Brain microvascular endothelial cell (primary cell): ENCODE data around the gene DDC.

Experiments used
- DNase-seq: peaks from one replicate; pipeline ENCODE4 v3.0.0-alpha.2; 2020
- H3K27ac ChIP-seq: fragments of 250-450 bp; sonication (Bioruptor Pico); 2 replicates; pipeline ENCODE4 v1.5.1; 2020; ENCODE audit warnings: mild to moderate bottlenecking, moderate library complexity
- H3K27me3 ChIP-seq: fragments of 250-450 bp; sonication (Bioruptor Pico); replicated peaks from 2 replicates; pipeline ENCODE4 v1.5.1; 2020; ENCODE audit warnings: mild to moderate bottlenecking
- H3K36me3 ChIP-seq: fragments of 250-450 bp; sonication (Bioruptor Pico); replicated peaks from 2 replicates; pipeline ENCODE4 v1.5.1; 2020; ENCODE audit warnings: mild to moderate bottlenecking
- H3K4me3 ChIP-seq: 2 replicates; pipeline ENCODE4 v1.5.1; 2011; ENCODE audit warnings: low read depth, mild to moderate bottlenecking, control low read depth, low read length, moderate library complexity
- in situ Hi-C: cut with HindIII; loops from 2 replicates; pipeline ENCODE4 v1.10.0; 2017; ENCODE audit warnings: low sequenced_read_pairs, low pct_ligation_motif_present
- TF ChIP-seq, protein P1 (sequence below): IDR thresholded peaks from 2 replicates; pipeline ENCODE4 v1.5.1; 2011; ENCODE audit warnings: low read depth, mild to moderate bottlenecking, moderate library complexity, low read length, control low read depth, inconsistent platforms; ENCODE audit errors: missing control alignments

The DDC gene

DNA sequence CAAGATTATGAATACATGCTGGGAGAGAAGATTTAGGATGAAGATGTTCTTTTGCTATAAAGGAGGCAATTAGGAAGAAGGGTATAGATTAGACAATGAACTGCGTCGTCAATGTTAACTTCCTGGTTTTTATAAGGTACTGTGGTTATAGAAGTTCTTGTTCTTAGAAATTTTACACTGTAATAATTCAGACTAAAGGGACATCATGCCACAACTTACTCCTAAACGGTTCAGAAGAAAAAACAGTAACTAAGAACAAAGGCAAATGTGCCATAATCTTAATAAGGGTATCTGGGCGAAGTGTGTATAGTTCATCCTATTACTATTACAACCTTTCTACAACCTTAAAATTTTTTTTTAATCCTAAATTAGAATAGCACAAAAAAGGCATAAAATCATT is 31.3 kb upstream of the DDC start:
- peaks cover 35% of the 10 kb centered on the region for H3K36me3 ChIP-seq
- TF ChIP-seq, protein P1, sequence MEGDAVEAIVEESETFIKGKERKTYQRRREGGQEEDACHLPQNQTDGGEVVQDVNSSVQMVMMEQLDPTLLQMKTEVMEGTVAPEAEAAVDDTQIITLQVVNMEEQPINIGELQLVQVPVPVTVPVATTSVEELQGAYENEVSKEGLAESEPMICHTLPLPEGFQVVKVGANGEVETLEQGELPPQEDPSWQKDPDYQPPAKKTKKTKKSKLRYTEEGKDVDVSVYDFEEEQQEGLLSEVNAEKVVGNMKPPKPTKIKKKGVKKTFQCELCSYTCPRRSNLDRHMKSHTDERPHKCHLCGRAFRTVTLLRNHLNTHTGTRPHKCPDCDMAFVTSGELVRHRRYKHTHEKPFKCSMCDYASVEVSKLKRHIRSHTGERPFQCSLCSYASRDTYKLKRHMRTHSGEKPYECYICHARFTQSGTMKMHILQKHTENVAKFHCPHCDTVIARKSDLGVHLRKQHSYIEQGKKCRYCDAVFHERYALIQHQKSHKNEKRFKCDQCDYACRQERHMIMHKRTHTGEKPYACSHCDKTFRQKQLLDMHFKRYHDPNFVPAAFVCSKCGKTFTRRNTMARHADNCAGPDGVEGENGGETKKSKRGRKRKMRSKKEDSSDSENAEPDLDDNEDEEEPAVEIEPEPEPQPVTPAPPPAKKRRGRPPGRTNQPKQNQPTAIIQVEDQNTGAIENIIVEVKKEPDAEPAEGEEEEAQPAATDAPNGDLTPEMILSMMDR, result no peak

DNA sequence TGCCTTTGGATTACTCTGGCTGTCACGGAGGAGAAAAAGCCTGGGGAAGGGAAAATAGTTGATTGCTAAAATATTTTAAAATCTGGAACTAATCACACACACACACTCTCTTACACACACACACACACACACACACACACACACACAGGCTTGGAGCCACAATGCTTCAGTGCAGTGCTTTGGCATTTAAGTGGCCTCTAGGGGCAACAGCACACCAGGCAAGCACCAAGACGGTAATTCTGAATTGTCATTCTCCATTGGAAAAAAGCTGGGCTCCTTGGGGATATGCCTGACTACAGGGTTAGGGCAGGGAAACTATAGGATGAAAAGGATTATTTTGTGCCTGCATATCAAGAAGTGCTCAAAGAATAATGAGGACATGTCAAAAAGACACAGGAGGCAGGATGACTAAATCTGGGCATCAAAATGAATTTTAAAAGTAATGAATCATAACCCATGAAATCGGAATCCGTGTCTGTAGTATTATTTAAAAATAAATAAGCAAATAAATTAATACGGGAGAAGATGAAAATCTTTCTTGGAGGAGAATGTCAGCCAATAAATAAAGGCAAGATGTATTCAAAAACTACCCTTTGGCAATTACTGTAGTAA is 30.4 kb upstream of the DDC start:
- no peak overlapping the region for H3K4me3 ChIP-seq
- TF ChIP-seq, protein P1, result peak; percentile 75
- H3K27me3 ChIP-seq, result no peaks in the 10 kb centered on the region
- peak; percentile 54 for DNase-seq
- no peak overlapping the region for H3K27ac ChIP-seq
- H3K36me3 ChIP-seq, result peaks cover 33% of the 10 kb centered on the region
- in situ Hi-C loops, result no loop called here

More for the DNA sequence above, 31.3 kb upstream of the DDC start:
- in situ Hi-C loops, result no loop called here
- H3K27ac ChIP-seq, result no peak overlapping the region
- DNase-seq, result no peak
- no peak overlapping the region for H3K4me3 ChIP-seq
- no peaks in the 10 kb centered on the region for H3K27me3 ChIP-seq

DNA sequence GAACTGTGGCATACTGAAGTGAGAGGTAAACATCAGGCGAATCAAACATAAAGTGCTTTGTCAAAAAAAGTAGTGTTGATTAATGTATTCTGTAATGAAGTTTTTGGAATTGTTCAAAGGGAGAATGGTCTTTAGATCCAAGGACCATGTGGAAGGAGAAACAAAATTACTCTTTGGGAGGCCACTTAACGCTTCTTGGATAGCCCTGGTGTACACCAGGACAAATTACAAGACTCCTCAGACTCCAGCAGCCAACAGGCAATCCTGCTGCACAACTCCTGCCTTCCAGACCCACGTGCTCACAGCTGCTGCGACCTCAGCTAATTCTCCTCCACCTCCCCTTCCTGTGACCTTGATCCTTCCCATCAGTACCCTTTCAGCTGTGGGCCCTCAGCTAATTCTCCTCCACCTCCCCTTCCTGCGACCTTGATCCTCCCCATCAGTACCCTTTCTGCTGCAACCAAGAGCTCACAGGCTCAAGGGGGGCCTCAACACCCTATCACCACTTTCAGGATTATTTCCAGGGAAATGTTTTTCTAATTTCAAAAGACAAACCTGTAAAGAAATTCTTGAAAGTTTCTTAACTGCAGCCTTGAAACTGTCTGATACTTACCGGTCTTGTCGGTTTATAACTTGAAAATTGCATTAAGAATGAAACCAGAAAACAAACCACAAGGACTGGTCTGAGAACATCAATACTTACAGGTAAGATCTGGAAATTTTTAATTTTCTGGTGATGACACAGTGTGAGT is 29.7 kb upstream of the DDC start:
- TF ChIP-seq, protein P1, result no peak
- in situ Hi-C loops, result no loop called here
- H3K36me3 ChIP-seq, result peaks cover 33% of the 10 kb centered on the region
- DNase-seq, result no peak
- no peak overlapping the region for H3K4me3 ChIP-seq
- no peaks in the 10 kb centered on the region for H3K27me3 ChIP-seq
- no peak overlapping the region for H3K27ac ChIP-seq

DNA sequence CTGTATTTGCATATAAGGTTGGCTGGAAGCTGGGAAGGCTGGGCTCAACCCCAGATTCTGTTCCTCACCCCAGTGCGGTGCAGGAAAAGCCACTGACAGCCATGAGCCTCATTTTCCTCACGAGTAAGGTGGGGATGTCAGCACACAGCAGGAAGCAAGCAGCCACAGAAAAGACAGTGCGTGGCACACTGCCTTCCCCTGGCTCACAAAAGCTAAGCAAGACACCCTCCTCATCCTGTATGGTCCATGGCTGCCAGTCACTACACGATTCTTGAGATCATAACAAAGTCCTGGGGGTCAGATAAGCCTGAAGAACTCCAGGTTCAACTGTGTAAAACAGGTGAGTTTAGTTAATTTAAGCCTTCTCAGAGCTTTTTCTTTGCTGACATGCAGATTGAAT is 28.9 kb upstream of the DDC start:
- TF ChIP-seq, protein P1, result no peak
- in situ Hi-C loops, result no loop called here
- Histone ChIP-seq H3K27ac (no peak overlapping the region), H3K36me3 (peaks cover 33% of the 10 kb centered on the region), H3K27me3 (no peaks in the 10 kb centered on the region), H3K4me3 (no peak overlapping the region)
- DNase-seq, result no peak

DNA sequence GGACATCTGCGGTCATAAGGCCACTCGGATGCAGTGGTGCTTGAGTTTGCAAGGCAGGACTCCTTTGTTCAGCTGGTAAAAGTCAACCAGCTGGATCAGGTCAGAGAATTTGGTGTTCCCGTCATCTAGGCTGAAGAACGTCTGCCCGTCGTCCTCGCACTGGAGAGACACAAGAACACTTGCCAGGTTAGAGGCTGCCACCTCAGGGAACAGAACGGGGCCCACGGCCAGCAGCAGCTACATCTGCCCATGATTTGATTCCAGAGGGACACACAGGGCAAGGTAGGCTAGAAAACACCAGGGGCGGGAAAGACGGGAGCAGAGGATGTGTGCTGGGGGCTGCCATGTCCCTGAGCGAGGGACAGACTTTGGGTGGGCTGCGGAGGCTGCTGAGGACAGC is 27.7 kb upstream of the DDC start:
- Histone ChIP-seq H3K27ac (no peak overlapping the region), H3K36me3 (peaks cover 25% of the 10 kb centered on the region), H3K4me3 (no peak overlapping the region), H3K27me3 (no peaks in the 10 kb centered on the region)
- TF ChIP-seq, protein P1, result no peak
- DNase-seq, result no peak
- in situ Hi-C loops, result no loop called here
